HepG2 (cell line): Measurements from ENCODE around the gene INPP4B. TPM values are rescaled to one million over a fixed set of nuclear protein-coding genes. Genes with fewer than 3 reads are reported as not detected.

ENCODE experiments used
- ATAC-seq: fragments of 200-7000 bp; cut with Tn5 transposase; 3 replicates; pipeline ENCODE4 v1.9.1; 2020; ENCODE audit warnings: mild to moderate bottlenecking, moderate library complexity
- BruUV-seq: library from RNA; stranded (reverse); fragments of 400-500 nt; replicated peaks from 2 replicates; lab custom pipeline; 2021; lab: Mats Ljungman, UMichigan
- CTCF ChIA-PET: fragments of 300-600 bp; formaldehyde crosslinking; extraction: SDS; loops from one replicate; lab custom pipeline; 2021; ENCODE audit warnings: low total read pairs, inconsistent platforms, low intra/inter-chr PET ratio; lab: Yijun Ruan, JAX
- POLR2A ChIA-PET: fragments of 350-600 bp; sonication (Branson Sonifier 250); formaldehyde crosslinking; loops from one replicate; lab custom pipeline; 2020; ENCODE audit warnings: antibody characterized with exemption, inconsistent platforms; lab: Yijun Ruan, JAX
- DNase-seq: peaks from one replicate; pipeline ENCODE4 v3.0.0-alpha.2; 2015; ENCODE audit warnings: low spot score
- FAIRE-seq: peaks from 3 replicates; lab custom pipeline; 2011; peaks lifted over from hg19 to GRCh38; lab: Jason Lieb, UNC
- H2AFZ ChIP-seq: one replicate; pipeline ENCODE4 v1.6.1; 2011; ENCODE audit warnings: low read length, inconsistent platforms
- H3K27ac ChIP-seq: fragments of 300-600 bp; 3 replicates; pipeline ENCODE4 v1.8.0; 2011; ENCODE audit warnings: mixed run types, mild to moderate bottlenecking, mixed read lengths, low read length, inconsistent platforms; ENCODE audit not compliant: insufficient read depth; ENCODE audit errors: extremely low read length
- H3K27me3 ChIP-seq, 2 experiments: fragments of 200-600 bp in 1 of 2; 2 replicates in 1 of 2; 3 replicates in 1 of 2; pipeline versions ENCODE4 v1.6.0 to v1.8.0; 2011; ENCODE audit warnings: low read length in 2 of 2, mild to moderate bottlenecking in 2 of 2, moderate library complexity in 2 of 2, inconsistent platforms in 1 of 2; ENCODE audit not compliant: insufficient read depth in 2 of 2, control insufficient read depth in 1 of 2
- H3K36me3 ChIP-seq, 2 experiments: fragments of 200-600 bp in 1 of 2; replicated peaks in 1 of 2; 2 replicates in 1 of 2; 3 replicates in 1 of 2; pipeline versions ENCODE4 v1.5.1 to v1.8.0; 2011; ENCODE audit warnings: low read length in 2 of 2, inconsistent platforms in 1 of 2; ENCODE audit not compliant: insufficient read depth in 2 of 2, control insufficient read depth in 1 of 2
- H3K4me1 ChIP-seq: 2 replicates; pipeline ENCODE4 v1.5.1; 2012; ENCODE audit warnings: low read length, inconsistent platforms; ENCODE audit not compliant: insufficient read depth
- H3K4me2 ChIP-seq: 2 replicates; pipeline ENCODE4 v1.6.0; 2011; ENCODE audit warnings: low read depth, low read length, inconsistent platforms
- H3K4me3 ChIP-seq, 3 experiments: fragments of 200-600 bp in 1 of 3; sonication (generic), shearing (Covaris generic) in 1 of 3; replicated peaks in 1 of 3; 2 replicates each; pipeline ENCODE4 v1.5.1; 2011 to 2016; ENCODE audit warnings: low read length in 3 of 3, inconsistent platforms in 2 of 3, low read depth in 2 of 3, mild to moderate bottlenecking in 2 of 3, control low read depth in 1 of 3, mixed read lengths in 1 of 3; ENCODE audit not compliant: insufficient read depth in 1 of 3
- H3K79me2 ChIP-seq: one replicate; pipeline ENCODE4 v1.6.1; 2011; ENCODE audit warnings: low read length, inconsistent platforms; ENCODE audit not compliant: insufficient read depth
- H3K9ac ChIP-seq: 2 replicates; pipeline ENCODE4 v1.6.0; 2011; ENCODE audit warnings: mild to moderate bottlenecking, low read depth, low read length, inconsistent platforms; ENCODE audit not compliant: insufficient read depth
- H3K9me3 ChIP-seq: 2 replicates; pipeline ENCODE4 v1.5.1; 2012; ENCODE audit warnings: mild to moderate bottlenecking, low read length
- H4K20me1 ChIP-seq: 2 replicates; pipeline ENCODE4 v1.6.0; 2011; ENCODE audit warnings: inconsistent platforms, mild to moderate bottlenecking, low read length, moderate library complexity; ENCODE audit not compliant: insufficient read depth
- FOXJ3 ChIP-seq: sonication (generic); formaldehyde crosslinking; IDR thresholded peaks from 2 replicates; pipeline ENCODE4 v1.4.0; 2020; ENCODE audit warnings: missing genetic modification reagents, mild to moderate bottlenecking, borderline replicate concordance
- JDP2 ChIP-seq: sonication (generic); formaldehyde crosslinking; IDR thresholded peaks from 2 replicates; pipeline ENCODE4 v1.8.1; 2022; ENCODE audit warnings: missing genetic modification reagents, borderline replicate concordance
- MAFG ChIP-seq: sonication (generic); formaldehyde crosslinking; IDR thresholded peaks from 2 replicates; pipeline ENCODE4 v1.5.1; 2020; ENCODE audit warnings: mild to moderate bottlenecking, missing genetic modification reagents
- MEF2D ChIP-seq: sonication (generic); formaldehyde crosslinking; IDR thresholded peaks from 2 replicates; pipeline ENCODE4 v1.5.1; 2020; ENCODE audit warnings: mild to moderate bottlenecking, missing genetic modification reagents
- NRL ChIP-seq: sonication (generic); formaldehyde crosslinking; IDR thresholded peaks from 2 replicates; pipeline ENCODE4 v1.5.0; 2020; ENCODE audit warnings: missing genetic modification reagents, mild to moderate bottlenecking, moderate library complexity, borderline replicate concordance
- SETDB1 ChIP-seq: sonication (generic); formaldehyde crosslinking; IDR thresholded peaks from 2 replicates; pipeline ENCODE4 v1.5.1; 2020; ENCODE audit warnings: missing genetic modification reagents, mild to moderate bottlenecking, borderline replicate concordance
- TGIF2 ChIP-seq: IDR thresholded peaks from 2 replicates; pipeline ENCODE4 v1.6.1; 2016; ENCODE audit warnings: control low read depth, missing compliant biosample characterization
- ZBTB20 ChIP-seq: sonication (generic); formaldehyde crosslinking; IDR thresholded peaks from 2 replicates; pipeline ENCODE4 v1.8.1; 2023; ENCODE audit warnings: missing genetic modification reagents, low read depth, mild to moderate bottlenecking, borderline replicate concordance
- ZFP1 ChIP-seq: IDR thresholded peaks from 2 replicates; pipeline ENCODE4 v1.6.1; 2016
- ZFY ChIP-seq: sonication (generic); formaldehyde crosslinking; IDR thresholded peaks from 2 replicates; pipeline ENCODE4 v1.4.0; 2020; ENCODE audit warnings: missing genetic modification reagents
- ZNF530 ChIP-seq: sonication (generic); formaldehyde crosslinking; IDR thresholded peaks from 2 replicates; pipeline ENCODE4 v1.5.0; 2020; ENCODE audit warnings: low read depth, mild to moderate bottlenecking, missing genetic modification reagents
- in situ Hi-C: cut with HindIII; loops from 2 replicates; pipeline ENCODE4 v1.10.0; 2017; ENCODE audit warnings: low pct_unique_long_range_greater_than_20kb; ENCODE audit not compliant: extremely low pct_ligation_motif_present
- intact Hi-C: fragments of 100-400 bp; cut with micrococcal nuclease; formaldehyde crosslinking; loops from one replicate; pipeline ENCODE4 v1.10.0; 2022; ENCODE audit not compliant: unreplicated experiment
- polyA plus RNA-seq, 8 experiments: library from polyadenylated mRNA; depleted of rRNA in 3 of 8; stranded (reverse) in 7 of 8; unstranded in 1 of 8; fragments of >200 nt; fragmentation: Illumina TruSeq in 4 of 8; extraction: Trizol in 4 of 8; gene quantifications; 2 replicates each; pipeline versions ENCODE4 v1.2.1 to v1.2.3, GENCODE V29; 2011 to 2016; ENCODE audit warnings: low read depth in 4 of 8, missing spikeins in 1 of 8, mixed read lengths in 1 of 8; ENCODE audit not compliant: insufficient read depth in 1 of 8
- total RNA-seq, 5 experiments: library from RNA; depleted of rRNA; stranded (reverse); fragments of >200 nt; fragmentation: Illumina TruSeq; extraction: Trizol; gene quantifications; 2 replicates each; pipeline ENCODE4 v1.2.3, GENCODE V29; 2016; ENCODE audit warnings: low read depth in 1 of 5
- TF ChIP-seq, protein P1 (sequence below): sonication (generic); formaldehyde crosslinking; IDR thresholded peaks from 2 replicates; pipeline ENCODE4 v1.4.0; 2020; ENCODE audit warnings: missing genetic modification reagents, mild to moderate bottlenecking, borderline replicate concordance
- TF ChIP-seq, protein P2 (sequence below): sonication (generic); formaldehyde crosslinking; IDR thresholded peaks from 2 replicates; pipeline ENCODE4 v1.5.0; 2020; ENCODE audit warnings: missing genetic modification reagents
- TF ChIP-seq, protein P3 (sequence below): sonication (generic); formaldehyde crosslinking; IDR thresholded peaks from 2 replicates; pipeline ENCODE4 v1.4.0; 2020; ENCODE audit warnings: low read depth, mild to moderate bottlenecking, missing genetic modification reagents

INPP4B gene
- total and polyA plus RNA-seq, 2 of the 13 experiments (the other 11 are each of a cell fraction or from before 2014, with no cell fraction given), result not detected

DNA sequence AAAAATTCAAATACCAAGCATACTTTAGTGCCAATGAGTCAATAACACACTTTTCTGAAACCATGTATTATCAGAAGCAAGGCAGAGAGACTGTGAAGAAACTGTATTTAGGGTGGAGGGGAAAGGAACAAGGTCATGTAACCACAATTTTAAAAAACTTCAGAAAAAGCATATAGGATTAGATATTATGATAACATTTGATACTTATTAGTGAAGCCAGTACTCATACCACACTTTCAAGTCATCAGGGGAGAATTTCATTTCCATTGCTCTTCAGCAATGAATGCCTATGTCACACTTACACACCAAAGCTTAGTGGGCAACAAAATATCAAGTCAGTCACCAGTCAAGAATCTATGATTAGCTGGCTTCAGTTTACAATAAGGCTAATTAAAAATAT, 607.5 kb downstream of the INPP4B start:
- FAIRE-seq, result no peak
- Histone ChIP-seq H3K36me3 (no peaks in the 10 kb centered on the region), H3K27me3 (no peaks in the 10 kb centered on the region), H3K4me2 (no peak overlapping the region), H2AFZ (no peak overlapping the region), H3K4me3 (no peak overlapping the region), H3K4me1 (no peaks in the 10 kb centered on the region), H3K27ac (no peak overlapping the region), H3K79me2 (no peaks in the 10 kb centered on the region), H3K9me3 (no peaks in the 10 kb centered on the region), H3K9ac (no peak overlapping the region), H4K20me1 (no peaks in the 10 kb centered on the region)
- TF ChIP-seq MEF2D (CRISPR knock-in tag) (no peak), SETDB1 (CRISPR knock-in tag) (no peak), FOXJ3 (CRISPR knock-in tag) (no peak), ZNF530 (CRISPR knock-in tag) (no peak), MAFG (CRISPR knock-in tag) (no peak), TGIF2 (CRISPR knock-in tag) (no peak), NRL (CRISPR knock-in tag) (no peak), JDP2 (CRISPR knock-in tag) (no peak), ZBTB20 (CRISPR knock-in tag) (no peak), ZFP1 (CRISPR knock-in tag) (no peak), ZFY (CRISPR knock-in tag) (no peak)
- TF ChIP-seq, protein P1, sequence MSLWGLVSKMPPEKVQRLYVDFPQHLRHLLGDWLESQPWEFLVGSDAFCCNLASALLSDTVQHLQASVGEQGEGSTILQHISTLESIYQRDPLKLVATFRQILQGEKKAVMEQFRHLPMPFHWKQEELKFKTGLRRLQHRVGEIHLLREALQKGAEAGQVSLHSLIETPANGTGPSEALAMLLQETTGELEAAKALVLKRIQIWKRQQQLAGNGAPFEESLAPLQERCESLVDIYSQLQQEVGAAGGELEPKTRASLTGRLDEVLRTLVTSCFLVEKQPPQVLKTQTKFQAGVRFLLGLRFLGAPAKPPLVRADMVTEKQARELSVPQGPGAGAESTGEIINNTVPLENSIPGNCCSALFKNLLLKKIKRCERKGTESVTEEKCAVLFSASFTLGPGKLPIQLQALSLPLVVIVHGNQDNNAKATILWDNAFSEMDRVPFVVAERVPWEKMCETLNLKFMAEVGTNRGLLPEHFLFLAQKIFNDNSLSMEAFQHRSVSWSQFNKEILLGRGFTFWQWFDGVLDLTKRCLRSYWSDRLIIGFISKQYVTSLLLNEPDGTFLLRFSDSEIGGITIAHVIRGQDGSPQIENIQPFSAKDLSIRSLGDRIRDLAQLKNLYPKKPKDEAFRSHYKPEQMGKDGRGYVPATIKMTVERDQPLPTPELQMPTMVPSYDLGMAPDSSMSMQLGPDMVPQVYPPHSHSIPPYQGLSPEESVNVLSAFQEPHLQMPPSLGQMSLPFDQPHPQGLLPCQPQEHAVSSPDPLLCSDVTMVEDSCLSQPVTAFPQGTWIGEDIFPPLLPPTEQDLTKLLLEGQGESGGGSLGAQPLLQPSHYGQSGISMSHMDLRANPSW (CRISPR knock-in tag), result no peak
- TF ChIP-seq, protein P2, sequence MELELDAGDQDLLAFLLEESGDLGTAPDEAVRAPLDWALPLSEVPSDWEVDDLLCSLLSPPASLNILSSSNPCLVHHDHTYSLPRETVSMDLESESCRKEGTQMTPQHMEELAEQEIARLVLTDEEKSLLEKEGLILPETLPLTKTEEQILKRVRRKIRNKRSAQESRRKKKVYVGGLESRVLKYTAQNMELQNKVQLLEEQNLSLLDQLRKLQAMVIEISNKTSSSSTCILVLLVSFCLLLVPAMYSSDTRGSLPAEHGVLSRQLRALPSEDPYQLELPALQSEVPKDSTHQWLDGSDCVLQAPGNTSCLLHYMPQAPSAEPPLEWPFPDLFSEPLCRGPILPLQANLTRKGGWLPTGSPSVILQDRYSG (CRISPR knock-in tag), result no peak
- TF ChIP-seq, protein P3, sequence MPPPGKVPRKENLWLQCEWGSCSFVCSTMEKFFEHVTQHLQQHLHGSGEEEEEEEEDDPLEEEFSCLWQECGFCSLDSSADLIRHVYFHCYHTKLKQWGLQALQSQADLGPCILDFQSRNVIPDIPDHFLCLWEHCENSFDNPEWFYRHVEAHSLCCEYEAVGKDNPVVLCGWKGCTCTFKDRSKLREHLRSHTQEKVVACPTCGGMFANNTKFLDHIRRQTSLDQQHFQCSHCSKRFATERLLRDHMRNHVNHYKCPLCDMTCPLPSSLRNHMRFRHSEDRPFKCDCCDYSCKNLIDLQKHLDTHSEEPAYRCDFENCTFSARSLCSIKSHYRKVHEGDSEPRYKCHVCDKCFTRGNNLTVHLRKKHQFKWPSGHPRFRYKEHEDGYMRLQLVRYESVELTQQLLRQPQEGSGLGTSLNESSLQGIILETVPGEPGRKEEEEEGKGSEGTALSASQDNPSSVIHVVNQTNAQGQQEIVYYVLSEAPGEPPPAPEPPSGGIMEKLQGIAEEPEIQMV (CRISPR knock-in tag), result no peak
- no peak for DNase-seq
- CTCF ChIA-PET, result no interaction called here
- ATAC-seq, result no peak
- intact Hi-C loops, result no loop called here
- no TSS peak for BruUV-seq
- in situ Hi-C loops, result no loop called here
- POLR2A ChIA-PET, result no interaction called here
